Testis (tissue), 3 donors: ENCODE data around the gene ITFG2. TPM values are rescaled to one million over a fixed set of nuclear protein-coding genes. Genes with fewer than 3 reads are reported as not detected.
A peak's percentile ranks its signal among the peaks of the same experiment; 100 is the strongest.

Experiments used
- DNase-seq: peaks from one replicate; pipeline ENCODE4 v3.0.0-alpha.2; 2019
- H3K27ac ChIP-seq, 2 donors: fragments of 200-600 bp; sonication (generic); one replicate each; pipeline ENCODE4 v1.5.1; 2019
- H3K27me3 ChIP-seq: fragments of 200-600 bp; sonication (generic); one replicate; pipeline ENCODE4 v1.5.1; 2019
- H3K36me3 ChIP-seq: fragments of 200-600 bp; sonication (generic); one replicate; pipeline ENCODE4 v1.5.1; 2017; ENCODE audit warnings: low read depth; ENCODE audit errors: missing control alignments
- H3K4me1 ChIP-seq: fragments of 200-600 bp; sonication (generic); one replicate; pipeline ENCODE4 v1.5.1; 2019
- H3K4me3 ChIP-seq, 2 donors: fragments of 200-600 bp; sonication (generic); one replicate each; pipeline ENCODE4 v1.5.1; 2017 to 2019
- H3K9me3 ChIP-seq: fragments of 200-600 bp; sonication (generic); one replicate; pipeline ENCODE4 v1.5.1; 2017
- POLR2A ChIP-seq: fragments of 450-650 bp; IDR thresholded peaks from one replicate; pipeline ENCODE4 v1.6.1; 2017; ENCODE audit warnings: antibody characterized with exemption, mild to moderate bottlenecking, moderate library complexity
- WGBS, 2 donors: methylation state at CpG; one replicate each; pipeline ENCODE4 v1.1.5; 2018; 5-methylcytosine and 5-hydroxymethylcytosine counted together
- intact Hi-C: fragments of 100-400 bp; cut with DNase I; formaldehyde crosslinking; loops from one replicate; pipeline ENCODE4 v1.15.1; 2023; ENCODE audit warnings: low total_unique reads
- polyA plus RNA-seq: library from polyadenylated mRNA; stranded (reverse); fragments of 350-450 nt; fragmentation: Illumina TruSeq; extraction: RNeasy Lipid Tissue Mini Kit (QIAGEN cat#74804); gene quantifications from one replicate; pipeline ENCODE4 v1.2.3, GENCODE V29; 2014; ENCODE audit warnings: low read depth, low replicate concordance; ENCODE audit not compliant: insufficient read depth
- total RNA-seq, 2 donors: library from RNA; depleted of rRNA; stranded (reverse); fragments of >200 nt; gene quantifications; one replicate each; pipeline ENCODE4 v1.2.3, GENCODE V29; 2016
- TF ChIP-seq, protein P1 (sequence below), 3 experiments: fragments of 450-650 bp in 2 of 3; fragments of 200-600 bp in 1 of 3; sonication (generic) in 1 of 3; IDR thresholded peaks; one replicate each; pipeline ENCODE4 v1.5.1; 2016 to 2019; ENCODE audit warnings: antibody characterized with exemption in 3 of 3, mild to moderate bottlenecking in 2 of 3, moderate library complexity in 1 of 3

The ITFG2 gene
- total and polyA plus RNA-seq, 3 donors from 2014 or later, result 32.6 to 69.4 (median 54.1) TPM

DNA sequence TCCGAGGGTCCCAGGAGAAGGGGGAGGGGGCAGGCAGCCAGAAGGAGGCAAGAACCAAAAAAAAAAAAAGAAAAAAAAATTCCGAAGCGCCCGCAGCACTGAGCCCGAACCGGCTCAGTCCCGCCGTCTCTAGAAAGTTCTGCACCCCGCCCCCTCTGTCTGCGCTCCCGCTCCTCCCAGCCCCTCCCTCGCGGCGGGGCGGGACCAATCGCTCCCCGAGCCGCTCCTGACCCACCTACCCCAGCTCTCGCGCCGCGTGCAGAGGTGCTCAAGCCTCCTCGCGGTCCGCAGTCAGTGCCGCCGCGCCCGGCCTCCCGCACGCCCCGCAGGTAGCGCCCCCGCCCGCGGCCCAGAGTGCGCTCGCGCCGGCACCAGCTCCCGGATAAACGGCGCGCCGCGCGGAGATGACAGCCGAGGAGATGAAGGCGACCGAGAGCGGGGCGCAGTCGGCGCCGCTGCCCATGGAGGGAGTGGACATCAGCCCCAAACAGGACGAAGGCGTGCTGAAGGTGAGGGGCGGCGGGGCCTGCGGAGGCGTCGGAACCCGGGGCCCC lies 17.7 kb upstream of the ITFG2 start, which contains the start of gene FKBP4:
Gene FKBP4 (plus strand): TSS at position 235 of the 554 bp plus-strand sequence. CDS start 170 bp downstream, at position 405.
- intact Hi-C loops, result no loop called here
- peaks cover 19% of the 10 kb centered on the region for H3K4me1 ChIP-seq
- H3K9me3 ChIP-seq, result no peaks in the 10 kb centered on the region
- H3K27me3 ChIP-seq, result no peaks in the 10 kb centered on the region
- H3K4me3 ChIP-seq, result peak within 1 kb of the TSS; percentile 69 to 77
- no peaks in the 10 kb centered on the region for H3K36me3 ChIP-seq
- DNase-seq, result peak; percentile 93
- TF ChIP-seq POLR2A, result peak; percentile 44
- TF ChIP-seq, protein P1, sequence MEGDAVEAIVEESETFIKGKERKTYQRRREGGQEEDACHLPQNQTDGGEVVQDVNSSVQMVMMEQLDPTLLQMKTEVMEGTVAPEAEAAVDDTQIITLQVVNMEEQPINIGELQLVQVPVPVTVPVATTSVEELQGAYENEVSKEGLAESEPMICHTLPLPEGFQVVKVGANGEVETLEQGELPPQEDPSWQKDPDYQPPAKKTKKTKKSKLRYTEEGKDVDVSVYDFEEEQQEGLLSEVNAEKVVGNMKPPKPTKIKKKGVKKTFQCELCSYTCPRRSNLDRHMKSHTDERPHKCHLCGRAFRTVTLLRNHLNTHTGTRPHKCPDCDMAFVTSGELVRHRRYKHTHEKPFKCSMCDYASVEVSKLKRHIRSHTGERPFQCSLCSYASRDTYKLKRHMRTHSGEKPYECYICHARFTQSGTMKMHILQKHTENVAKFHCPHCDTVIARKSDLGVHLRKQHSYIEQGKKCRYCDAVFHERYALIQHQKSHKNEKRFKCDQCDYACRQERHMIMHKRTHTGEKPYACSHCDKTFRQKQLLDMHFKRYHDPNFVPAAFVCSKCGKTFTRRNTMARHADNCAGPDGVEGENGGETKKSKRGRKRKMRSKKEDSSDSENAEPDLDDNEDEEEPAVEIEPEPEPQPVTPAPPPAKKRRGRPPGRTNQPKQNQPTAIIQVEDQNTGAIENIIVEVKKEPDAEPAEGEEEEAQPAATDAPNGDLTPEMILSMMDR (IDR thresholded peaks at IDR 0.05), result no peak
- WGBS, 2 donors, result 0 to 2% methylated on average over 18 to 58 of the region's 63 CpGs
- H3K27ac ChIP-seq, result peak within 1 kb of the TSS; percentile 79 to 90

DNA sequence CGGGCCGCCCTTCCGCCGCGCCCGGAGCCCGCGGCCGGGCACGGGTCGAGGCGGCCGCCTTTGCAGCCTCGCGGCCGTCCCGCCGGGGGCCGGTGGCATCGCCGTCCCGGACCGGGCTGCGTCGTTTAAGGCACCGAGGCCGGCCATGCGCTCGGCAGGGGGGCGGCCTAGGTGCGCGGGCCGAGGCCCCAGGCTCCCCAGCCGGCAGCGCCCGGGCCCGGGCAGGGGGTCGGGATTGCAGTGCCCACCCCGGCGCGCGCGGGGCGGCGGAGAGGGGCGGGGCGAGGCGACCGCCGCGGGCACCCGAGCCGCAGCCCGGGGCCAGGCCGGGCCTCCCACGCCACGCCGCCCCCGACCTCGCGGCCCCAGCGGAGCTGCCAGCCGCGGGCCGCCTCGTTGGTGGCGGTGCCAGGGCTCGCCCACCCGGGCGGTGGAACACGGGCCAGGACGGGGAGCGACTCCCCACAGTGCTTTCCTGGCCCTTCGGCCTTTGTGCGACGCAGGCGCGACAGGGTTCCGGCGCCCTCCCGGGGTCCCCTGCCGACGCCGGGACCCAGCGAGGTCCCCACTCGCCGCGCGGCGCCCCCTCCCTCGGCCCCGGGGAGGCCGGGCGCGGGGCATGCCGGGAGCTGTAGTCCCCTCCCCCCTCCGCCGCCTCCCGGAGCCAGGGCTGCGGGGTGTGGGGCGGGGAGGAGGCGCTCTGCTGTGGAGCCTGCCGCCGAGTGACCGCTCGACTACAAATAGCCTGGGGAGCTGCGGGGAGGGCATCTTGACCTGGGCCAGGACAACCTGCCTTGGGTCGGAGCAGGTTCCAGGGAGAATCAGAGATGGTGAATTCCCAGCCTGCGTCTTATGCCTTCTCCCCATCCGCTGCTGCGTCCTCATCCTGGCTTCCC lies 16.9 kb upstream of the ITFG2 start:
- DNase-seq, result peak; percentile 83
- Histone ChIP-seq H3K36me3 (no peaks in the 10 kb centered on the region), H3K4me1 (peaks cover 19% of the 10 kb centered on the region), H3K4me3 (peak overlapping the region; percentile 69 to 77), H3K27me3 (no peaks in the 10 kb centered on the region), H3K9me3 (no peaks in the 10 kb centered on the region), H3K27ac (peak overlapping the region; percentile 79 to 90)
- 0% methylated on average over 9 to 44 of the region's 111 CpGs for WGBS, 2 donors
- no peak for TF ChIP-seq POLR2A
- TF ChIP-seq, protein P1 (IDR thresholded peaks at IDR 0.05), result no peak
- intact Hi-C loops, result no loop called here

DNA sequence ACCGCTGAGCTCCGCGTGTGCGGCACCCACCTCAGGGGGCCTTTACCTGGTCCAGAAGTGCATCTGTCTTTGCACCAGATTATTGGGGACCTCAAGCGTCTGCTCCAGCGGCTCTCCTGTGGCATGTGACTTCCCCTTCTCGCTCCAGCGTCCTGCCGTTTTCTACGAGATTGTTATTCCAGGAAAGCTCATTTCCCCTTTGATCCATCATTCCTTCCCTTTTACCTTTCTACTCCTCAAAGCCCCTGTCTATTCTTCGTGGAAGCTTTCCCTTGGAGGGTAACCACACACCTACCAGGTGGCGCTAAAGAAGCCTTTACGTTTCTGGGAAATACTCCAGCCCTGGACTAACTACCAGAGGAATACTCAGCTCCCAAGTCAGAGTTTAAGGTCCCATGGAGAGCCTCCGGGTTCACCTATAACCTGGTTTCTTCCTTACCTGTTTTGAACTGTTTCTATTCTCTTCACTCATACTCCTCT lies 16.2 kb upstream of the ITFG2 start:
- Histone ChIP-seq H3K36me3 (no peaks in the 10 kb centered on the region), H3K4me3 (peak overlapping the region; percentile 69 to 77), H3K27ac (peak overlapping the region in 1 of 2 donors; percentile 90), H3K4me1 (peaks cover 19% of the 10 kb centered on the region), H3K27me3 (no peaks in the 10 kb centered on the region), H3K9me3 (no peaks in the 10 kb centered on the region)
- TF ChIP-seq, protein P1 (IDR thresholded peaks at IDR 0.05), result no peak
- TF ChIP-seq POLR2A, result no peak
- no peak for DNase-seq
- intact Hi-C loops, result no loop called here
- WGBS, 2 donors, result 4 to 8% methylated on average over 14 of the region's 14 CpGs

DNA sequence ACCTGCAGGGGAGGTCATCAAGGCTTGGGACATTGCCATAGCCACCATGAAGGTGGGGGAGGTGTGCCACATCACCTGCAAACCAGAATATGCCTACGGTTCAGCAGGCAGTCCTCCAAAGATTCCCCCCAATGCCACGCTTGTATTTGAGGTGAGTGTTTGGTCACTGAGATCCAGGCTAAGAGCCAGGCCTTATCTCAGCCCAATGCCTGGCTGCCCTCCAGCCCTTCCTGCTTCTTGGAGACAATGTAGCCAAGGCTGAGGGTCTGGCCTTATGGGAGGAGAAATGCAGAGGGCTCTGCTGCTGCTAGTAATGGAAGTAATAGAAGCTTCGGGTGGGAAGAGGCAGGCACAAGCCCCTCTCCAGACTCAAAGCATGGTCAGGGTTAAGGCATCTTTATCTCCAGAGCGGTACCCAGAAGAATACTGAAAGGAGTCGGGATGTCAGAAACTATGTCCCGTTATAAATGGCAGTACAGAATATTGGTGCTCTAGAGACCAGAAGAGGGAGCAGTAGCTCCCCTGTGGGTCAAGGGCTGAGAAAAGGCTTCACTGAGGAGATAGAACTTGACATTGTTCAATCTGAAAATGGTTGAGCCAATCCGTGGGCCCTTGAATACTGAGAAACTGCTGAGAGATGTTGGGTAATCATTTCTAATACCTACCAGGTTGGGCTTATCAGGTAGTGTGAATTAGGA lies 14.6 kb upstream of the ITFG2 start:
- intact Hi-C loops, result no loop called here
- Histone ChIP-seq H3K4me1 (peaks cover 19% of the 10 kb centered on the region), H3K9me3 (no peaks in the 10 kb centered on the region), H3K4me3 (no peak overlapping the region), H3K27ac (no peak overlapping the region), H3K36me3 (no peaks in the 10 kb centered on the region), H3K27me3 (no peaks in the 10 kb centered on the region)
- WGBS, 2 donors, result 47 to 81% methylated on average over 6 to 7 of the region's 7 CpGs
- DNase-seq, result peak; percentile 91
- TF ChIP-seq, protein P1 (IDR thresholded peaks at IDR 0.05), result no peak
- no peak for TF ChIP-seq POLR2A
